Measurements from ENCODE around the gene RPL31. TPM values are rescaled to one million over a fixed set of nuclear protein-coding genes. Genes with fewer than 3 reads are reported as not detected.

RPL31 gene
- total RNA-seq, 2 donors from 2014 or later, result 1,597 to 1,823 TPM

- H3K4me3 ChIP-seq (ENCODE audit: low read length), result no peak overlapping the region
- DNase-seq, result no peak
- H3K4me1 ChIP-seq (ENCODE audit: control insufficient read depth, insufficient read depth, low read length), result no peaks in the 10 kb centered on the region
- Mint-ChIP-seq H3K27me3 (ENCODE audit: insufficient read depth) (peaks cover 1% of the 10 kb centered on the region), H3K36me3 (ENCODE audit: low read depth) (no peaks in the 10 kb centered on the region), H3K4me1 (no peaks in the 10 kb centered on the region), H3K27ac (no peak overlapping the region), H3K4me3 (no peak overlapping the region), H3K9me3 (no peaks in the 10 kb centered on the region)
- no peaks in the 10 kb centered on the region for H3K27me3 ChIP-seq (ENCODE audit: control insufficient read depth, insufficient read depth, low read length, poor library complexity, severe bottlenecking)
- H3K9me3 ChIP-seq (ENCODE audit: control insufficient read depth, low read length), result no peaks in the 10 kb centered on the region
- no peak overlapping the region for H3K27ac ChIP-seq (ENCODE audit: low read depth, low read length)
- no peak for TF ChIP-seq CTCF (conservative IDR thresholded peaks at IDR 0.05)
- H3K36me3 ChIP-seq (ENCODE audit: control insufficient read depth, insufficient read depth, low read length), result no peaks in the 10 kb centered on the region
- WGBS, 2 experiments (ENCODE audit: insufficient coverage in 1 of 2, insufficient read length in 1 of 2), result 91 to 97% methylated on average over 3 of the region's 3 CpGs
- no peak overlapping the region for H3K9ac ChIP-seq (ENCODE audit: extremely low read depth, low read length, poor library complexity, severe bottlenecking)
These were observed 12.4 kb upstream of the RPL31 start for GRCh38 chr2:100989666-100990065.

GRCh38 chr2:100990166-100990565, 11.9 kb upstream of the RPL31 start:
- no peak overlapping the region for H3K27ac ChIP-seq (ENCODE audit: low read depth, low read length)
- H3K9ac ChIP-seq (ENCODE audit: extremely low read depth, low read length, poor library complexity, severe bottlenecking), result no peak overlapping the region
- no peaks in the 10 kb centered on the region for H3K36me3 ChIP-seq (ENCODE audit: control insufficient read depth, insufficient read depth, low read length)
- H3K9me3 ChIP-seq (ENCODE audit: control insufficient read depth, low read length), result no peaks in the 10 kb centered on the region
- no peaks in the 10 kb centered on the region for H3K27me3 ChIP-seq (ENCODE audit: control insufficient read depth, insufficient read depth, low read length, poor library complexity, severe bottlenecking)
- H3K36me3 Mint-ChIP-seq (ENCODE audit: low read depth), result no peaks in the 10 kb centered on the region
- H3K27me3 Mint-ChIP-seq (ENCODE audit: insufficient read depth), result no peaks in the 10 kb centered on the region
- no peaks in the 10 kb centered on the region for H3K9me3 Mint-ChIP-seq
- H3K4me1 Mint-ChIP-seq, result no peaks in the 10 kb centered on the region
- no peak overlapping the region for H3K4me3 Mint-ChIP-seq
- no peak for TF ChIP-seq CTCF (conservative IDR thresholded peaks at IDR 0.05)
- 92 to 97% methylated on average over 9 of the region's 9 CpGs for WGBS, 2 experiments (ENCODE audit: insufficient coverage in 1 of 2, insufficient read length in 1 of 2)
- no peaks in the 10 kb centered on the region for H3K4me1 ChIP-seq (ENCODE audit: control insufficient read depth, insufficient read depth, low read length)
- no peak overlapping the region for H3K4me3 ChIP-seq (ENCODE audit: low read length)
- no peak for DNase-seq
- no peak overlapping the region for H3K27ac Mint-ChIP-seq

- Mint-ChIP-seq H3K9me3 (no peaks in the 10 kb centered on the region), H3K36me3 (ENCODE audit: low read depth) (no peaks in the 10 kb centered on the region), H3K27me3 (ENCODE audit: insufficient read depth) (no peaks in the 10 kb centered on the region), H3K27ac (no peak overlapping the region), H3K4me1 (no peaks in the 10 kb centered on the region), H3K4me3 (no peak overlapping the region)
- DNase-seq, result no peak
- no peak overlapping the region for H3K4me3 ChIP-seq (ENCODE audit: low read length)
- TF ChIP-seq CTCF (conservative IDR thresholded peaks at IDR 0.05), result no peak
- H3K27me3 ChIP-seq (ENCODE audit: control insufficient read depth, insufficient read depth, low read length, poor library complexity, severe bottlenecking), result no peaks in the 10 kb centered on the region
- WGBS, 2 experiments (ENCODE audit: insufficient coverage in 1 of 2, insufficient read length in 1 of 2), result 89 to 95% methylated on average over 16 to 24 of the region's 24 CpGs
- H3K27ac ChIP-seq (ENCODE audit: low read depth, low read length), result no peak overlapping the region
- no peaks in the 10 kb centered on the region for H3K4me1 ChIP-seq (ENCODE audit: control insufficient read depth, insufficient read depth, low read length)
- no peaks in the 10 kb centered on the region for H3K9me3 ChIP-seq (ENCODE audit: control insufficient read depth, low read length)
- no peaks in the 10 kb centered on the region for H3K36me3 ChIP-seq (ENCODE audit: control insufficient read depth, insufficient read depth, low read length)
- no peak overlapping the region for H3K9ac ChIP-seq (ENCODE audit: extremely low read depth, low read length, poor library complexity, severe bottlenecking)
These were observed 11.3 kb upstream of the RPL31 start for GRCh38 chr2:100990650-100991403.

All from endodermal cell (in vitro differentiated cells).